ENCODE results near the gene ESCO1. TPM values are rescaled to one million over a fixed set of nuclear protein-coding genes. Genes with fewer than 3 reads are reported as not detected.

The ESCO1 gene
- total and polyA plus RNA-seq, 2 of the 13 experiments (the other 11 are each of a cell fraction or from before 2014, with no cell fraction given) = 6.3 to 19.4 TPM

- TF ChIP-seq ZNF468 (CRISPR knock-in tag; IDR thresholded peaks at IDR 0.05) = peak; percentile 88
- no peak for TF ChIP-seq HOXA7 (CRISPR knock-in tag; IDR thresholded peaks at IDR 0.05)
- TF ChIP-seq, protein P1, sequence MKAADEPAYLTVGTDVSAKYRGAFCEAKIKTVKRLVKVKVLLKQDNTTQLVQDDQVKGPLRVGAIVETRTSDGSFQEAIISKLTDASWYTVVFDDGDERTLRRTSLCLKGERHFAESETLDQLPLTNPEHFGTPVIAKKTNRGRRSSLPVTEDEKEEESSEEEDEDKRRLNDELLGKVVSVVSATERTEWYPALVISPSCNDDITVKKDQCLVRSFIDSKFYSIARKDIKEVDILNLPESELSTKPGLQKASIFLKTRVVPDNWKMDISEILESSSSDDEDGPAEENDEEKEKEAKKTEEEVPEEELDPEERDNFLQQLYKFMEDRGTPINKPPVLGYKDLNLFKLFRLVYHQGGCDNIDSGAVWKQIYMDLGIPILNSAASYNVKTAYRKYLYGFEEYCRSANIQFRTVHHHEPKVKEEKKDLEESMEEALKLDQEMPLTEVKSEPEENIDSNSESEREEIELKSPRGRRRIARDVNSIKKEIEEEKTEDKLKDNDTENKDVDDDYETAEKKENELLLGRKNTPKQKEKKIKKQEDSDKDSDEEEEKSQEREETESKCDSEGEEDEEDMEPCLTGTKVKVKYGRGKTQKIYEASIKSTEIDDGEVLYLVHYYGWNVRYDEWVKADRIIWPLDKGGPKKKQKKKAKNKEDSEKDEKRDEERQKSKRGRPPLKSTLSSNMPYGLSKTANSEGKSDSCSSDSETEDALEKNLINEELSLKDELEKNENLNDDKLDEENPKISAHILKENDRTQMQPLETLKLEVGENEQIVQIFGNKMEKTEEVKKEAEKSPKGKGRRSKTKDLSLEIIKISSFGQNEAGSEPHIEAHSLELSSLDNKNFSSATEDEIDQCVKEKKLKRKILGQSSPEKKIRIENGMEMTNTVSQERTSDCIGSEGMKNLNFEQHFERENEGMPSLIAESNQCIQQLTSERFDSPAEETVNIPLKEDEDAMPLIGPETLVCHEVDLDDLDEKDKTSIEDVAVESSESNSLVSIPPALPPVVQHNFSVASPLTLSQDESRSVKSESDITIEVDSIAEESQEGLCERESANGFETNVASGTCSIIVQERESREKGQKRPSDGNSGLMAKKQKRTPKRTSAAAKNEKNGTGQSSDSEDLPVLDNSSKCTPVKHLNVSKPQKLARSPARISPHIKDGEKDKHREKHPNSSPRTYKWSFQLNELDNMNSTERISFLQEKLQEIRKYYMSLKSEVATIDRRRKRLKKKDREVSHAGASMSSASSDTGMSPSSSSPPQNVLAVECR (CRISPR knock-in tag; IDR thresholded peaks at IDR 0.05; ENCODE audit: borderline replicate concordance) = peak; percentile 98
- peak; percentile 98 for TF ChIP-seq ZFP90 (CRISPR knock-in tag; IDR thresholded peaks at IDR 0.05; ENCODE audit: borderline replicate concordance)
- TF ChIP-seq TBL1XR1 (IDR thresholded peaks at IDR 0.05; ENCODE audit: borderline replicate concordance, low read length, partially characterized antibody) = no peak
- TF ChIP-seq ONECUT2 (CRISPR knock-in tag; IDR thresholded peaks at IDR 0.05) = peak; percentile 61; the same call in 1 of the 2 replicates
- peak; percentile 81 for TF ChIP-seq ZNF296 (CRISPR knock-in tag; conservative IDR thresholded peaks at IDR 0.05)
- TF ChIP-seq ISL2 (CRISPR knock-in tag; IDR thresholded peaks at IDR 0.05) = peak; percentile 86
- TF ChIP-seq ZSCAN20 (CRISPR knock-in tag; IDR thresholded peaks at IDR 0.05; ENCODE audit: borderline replicate concordance) = peak; percentile 93; the same call in 1 of the 2 replicates
- peak; percentile 89 for TF ChIP-seq ZNF230 (CRISPR knock-in tag; IDR thresholded peaks at IDR 0.05)
- no peak for TF ChIP-seq NCOA5 (CRISPR knock-in tag; IDR thresholded peaks at IDR 0.05)
- TF ChIP-seq ZNF280B (CRISPR knock-in tag; IDR thresholded peaks at IDR 0.05; ENCODE audit: borderline replicate concordance) = no peak; the same call in 1 of the 2 replicates
- TF ChIP-seq HNF4A (CRISPR knock-in tag; IDR thresholded peaks at IDR 0.05) = peak; percentile 47
- no peak for TF ChIP-seq NR2F2 (IDR thresholded peaks at IDR 0.05; ENCODE audit: borderline replicate concordance, low read depth)
- TF ChIP-seq TBX3 (IDR thresholded peaks at IDR 0.05; ENCODE audit: borderline replicate concordance) = peak; percentile 17; the same call in 1 of the 2 replicates
- peak; percentile 26 for TF ChIP-seq AGO1 (IDR thresholded peaks at IDR 0.05; ENCODE audit: low read depth, low read length, poor library complexity, severe bottlenecking)
- TF ChIP-seq RCOR2 (CRISPR knock-in tag; IDR thresholded peaks at IDR 0.05) = no peak
- TF ChIP-seq SATB2 (CRISPR knock-in tag; IDR thresholded peaks at IDR 0.05) = peak; percentile 93; the same call in 1 of the 2 replicates
- TF ChIP-seq, protein P2, sequence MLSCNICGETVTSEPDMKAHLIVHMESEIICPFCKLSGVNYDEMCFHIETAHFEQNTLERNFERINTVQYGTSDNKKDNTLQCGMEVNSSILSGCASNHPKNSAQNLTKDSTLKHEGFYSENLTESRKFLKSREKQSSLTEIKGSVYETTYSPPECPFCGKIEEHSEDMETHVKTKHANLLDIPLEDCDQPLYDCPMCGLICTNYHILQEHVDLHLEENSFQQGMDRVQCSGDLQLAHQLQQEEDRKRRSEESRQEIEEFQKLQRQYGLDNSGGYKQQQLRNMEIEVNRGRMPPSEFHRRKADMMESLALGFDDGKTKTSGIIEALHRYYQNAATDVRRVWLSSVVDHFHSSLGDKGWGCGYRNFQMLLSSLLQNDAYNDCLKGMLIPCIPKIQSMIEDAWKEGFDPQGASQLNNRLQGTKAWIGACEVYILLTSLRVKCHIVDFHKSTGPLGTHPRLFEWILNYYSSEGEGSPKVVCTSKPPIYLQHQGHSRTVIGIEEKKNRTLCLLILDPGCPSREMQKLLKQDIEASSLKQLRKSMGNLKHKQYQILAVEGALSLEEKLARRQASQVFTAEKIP (CRISPR knock-in tag; IDR thresholded peaks at IDR 0.05; ENCODE audit: borderline replicate concordance) = no peak
- no peak for TF ChIP-seq NFE2L2 (IDR thresholded peaks at IDR 0.05; ENCODE audit: low read length)
- peak; percentile 94 for TF ChIP-seq MXD1 (CRISPR knock-in tag; IDR thresholded peaks at IDR 0.05)
These were observed 11.9 kb upstream of the ESCO1 start, which contains the start of gene SNRPD1 (continued) for GRCh38 chr18:21612125-21613039.
